ENCODE measurements around the gene ADGRB2.

ADGRB2 gene

DNA sequence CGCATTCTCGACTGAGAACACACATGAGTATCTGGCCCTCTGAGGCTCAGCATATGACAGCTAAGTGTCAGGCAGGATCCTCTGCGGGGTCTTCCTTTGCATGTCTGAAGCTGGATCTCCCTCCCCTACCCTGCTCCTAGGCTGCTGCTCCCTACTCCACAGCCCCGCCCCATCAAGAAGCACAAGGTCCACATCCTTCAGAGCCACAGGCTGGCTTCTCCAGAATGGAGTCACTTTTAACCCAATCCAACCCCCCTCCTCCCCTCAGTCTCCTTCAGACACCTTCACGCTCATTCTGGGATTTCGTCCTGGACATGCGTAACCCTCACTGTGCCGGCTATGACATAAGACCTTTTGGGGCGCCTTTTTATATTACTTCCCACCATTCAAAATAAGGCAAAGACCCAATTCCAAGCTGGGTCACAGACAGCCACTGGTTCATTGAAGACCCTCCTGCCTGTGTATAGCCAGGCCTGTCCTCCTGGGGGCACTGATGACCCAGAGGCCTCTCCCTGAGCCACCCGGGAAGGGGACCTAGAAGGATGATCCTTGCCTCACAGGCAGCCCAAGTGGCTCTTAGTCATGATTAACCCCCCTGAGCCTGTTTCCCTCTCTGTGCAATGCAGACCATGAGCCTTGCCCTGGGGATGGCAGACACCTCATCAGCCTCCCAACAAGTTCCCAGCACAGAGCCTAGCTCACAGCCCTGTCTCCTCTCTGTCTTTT is 4.7 kb downstream of the ADGRB2 start:
- H3K4me3 ChIP-seq (replicated peaks; ENCODE audit: low read depth, low read length): no peak overlapping the region; the same call in 1 of the 2 replicates
- no peak for DNase-seq (ENCODE audit: extremely low read depth, low read depth)
- TF ChIP-seq CTCF (IDR thresholded peaks at IDR 0.05; ENCODE audit: low read depth, low read length, missing control alignments): no peak

DNA sequence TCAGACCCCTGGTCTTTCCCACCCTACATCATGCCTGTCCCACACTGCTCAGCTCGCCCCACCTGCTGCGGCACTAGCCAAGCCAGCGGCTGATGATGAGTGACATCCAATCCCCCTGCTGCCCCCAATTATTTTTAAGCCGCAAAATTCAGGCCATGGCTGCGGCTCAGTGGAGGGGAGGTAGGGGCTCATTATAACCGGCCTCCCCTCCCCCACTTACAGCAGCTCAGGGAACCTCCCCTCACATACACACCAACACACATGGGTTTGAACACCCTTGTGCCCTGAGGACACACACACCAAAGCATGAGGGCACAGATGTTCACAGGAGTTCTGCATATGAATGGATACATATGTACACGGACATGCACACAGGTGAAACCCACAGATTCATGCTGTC is 5.3 kb downstream of the ADGRB2 start:
- TF ChIP-seq CTCF (IDR thresholded peaks at IDR 0.05; ENCODE audit: low read depth, low read length, missing control alignments): no peak
- H3K4me3 ChIP-seq (replicated peaks; ENCODE audit: low read depth, low read length): no peak overlapping the region
- DNase-seq (ENCODE audit: extremely low read depth, low read depth): no peak

DNA sequence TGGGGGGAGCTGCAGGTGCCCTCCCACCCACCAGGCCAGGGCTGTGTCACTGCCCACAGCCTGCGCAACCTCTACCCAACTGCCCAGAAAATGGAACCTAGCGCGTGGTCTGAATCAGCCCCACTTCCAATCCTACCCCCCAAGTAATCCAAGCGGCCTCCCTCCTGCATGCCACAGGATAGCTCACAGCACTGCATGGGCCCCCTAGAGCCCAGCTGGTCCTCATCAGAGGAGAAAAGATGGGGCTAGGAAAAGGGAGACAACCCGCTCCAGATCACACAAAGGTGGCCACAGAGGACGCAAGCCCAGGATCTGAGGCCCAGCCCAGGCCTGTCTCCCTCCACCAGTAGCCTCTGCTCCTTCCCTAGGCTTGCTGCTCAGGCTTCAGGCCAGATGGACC is 6.2 kb downstream of the ADGRB2 start:
- H3K4me3 ChIP-seq (replicated peaks; ENCODE audit: low read depth, low read length): no peak overlapping the region
- no peak for DNase-seq (ENCODE audit: extremely low read depth, low read depth)
- no peak for TF ChIP-seq CTCF (IDR thresholded peaks at IDR 0.05; ENCODE audit: low read depth, low read length, missing control alignments)

DNA sequence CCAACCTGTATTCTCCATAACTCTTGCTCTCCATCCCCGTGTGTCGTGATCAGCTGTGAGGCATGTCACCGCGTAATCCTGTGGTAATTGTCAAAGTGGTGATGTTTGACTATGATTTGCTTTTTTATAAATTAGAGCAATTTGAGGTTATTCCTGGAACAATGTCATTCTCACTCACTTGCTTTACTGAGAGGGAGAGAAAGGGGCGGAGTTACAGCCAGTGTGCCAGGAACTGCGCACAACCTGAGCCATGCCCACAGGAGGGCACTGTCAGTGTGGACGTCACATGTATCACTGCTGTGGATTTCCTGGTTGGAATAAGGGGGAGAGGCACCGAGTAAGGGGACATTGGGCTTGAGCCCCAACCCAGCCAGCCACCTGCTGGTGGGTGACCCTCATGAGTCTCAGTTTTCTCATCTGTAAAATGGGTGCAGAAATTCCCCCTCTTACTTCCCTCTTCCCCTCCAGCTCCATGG is 6.9 kb downstream of the ADGRB2 start:
- H3K4me3 ChIP-seq (replicated peaks; ENCODE audit: low read depth, low read length): no peak overlapping the region
- no peak for TF ChIP-seq CTCF (IDR thresholded peaks at IDR 0.05; ENCODE audit: low read depth, low read length, missing control alignments)
- no peak for DNase-seq (ENCODE audit: extremely low read depth, low read depth)

GRCh38 chr1:31756578-31756977 is 7.6 kb downstream of the ADGRB2 start:
- DNase-seq (ENCODE audit: extremely low read depth, low read depth): no peak
- TF ChIP-seq CTCF (IDR thresholded peaks at IDR 0.05; ENCODE audit: low read depth, low read length, missing control alignments): no peak
- H3K4me3 ChIP-seq (replicated peaks; ENCODE audit: low read depth, low read length): no peak overlapping the region

- no peak overlapping the region for H3K4me3 ChIP-seq (replicated peaks; ENCODE audit: low read depth, low read length)
- DNase-seq (ENCODE audit: extremely low read depth, low read depth): no peak
- no peak for TF ChIP-seq CTCF (IDR thresholded peaks at IDR 0.05; ENCODE audit: low read depth, low read length, missing control alignments)
These were observed 8.2 kb downstream of the ADGRB2 start for GRCh38 chr1:31755850-31756492.

Data from HFF-Myc (cell line).